Panc1 (cell line): ENCODE results near the gene PTPN2. TPM values are rescaled to one million over a fixed set of nuclear protein-coding genes. Genes with fewer than 3 reads are reported as not detected.

ENCODE experiments used
- ATAC-seq: fragments of 200-7000 bp; cut with Tn5 transposase; 2 replicates; pipeline ENCODE4 v1.9.1; 2020; ENCODE audit warnings: mild to moderate bottlenecking, moderate library complexity
- BruUV-seq: library from RNA; stranded (reverse); fragments of 400-500 nt; replicated peaks from 2 replicates; lab custom pipeline; 2021; lab: Mats Ljungman, UMichigan
- CTCF ChIA-PET: fragments of 300-600 bp; sonication (Branson Sonifier 250); formaldehyde crosslinking; loops from one replicate; lab custom pipeline; 2022; ENCODE audit warnings: antibody characterized with exemption; lab: Charles Lee
- POLR2A ChIA-PET: fragments of 300-600 bp; sonication (Branson Sonifier 250); formaldehyde crosslinking; loops from one replicate; lab custom pipeline; 2022; ENCODE audit warnings: antibody characterized with exemption; lab: Charles Lee
- DNase-seq: peaks from one replicate; pipeline ENCODE4 v3.0.0-alpha.2; 2010; ENCODE audit warnings: low read depth, low spot score
- H3K27ac ChIP-seq: 2 replicates; pipeline ENCODE4 v1.5.1; 2011; ENCODE audit warnings: mild to moderate bottlenecking, low read length, inconsistent platforms
- H3K27me3 ChIP-seq: fragments of 200-500 bp; sonication (Bioruptor generic); 2 replicates; pipeline ENCODE4 v1.6.0; 2014; ENCODE audit warnings: low read length, inconsistent platforms; ENCODE audit not compliant: control insufficient read depth, insufficient read depth
- H3K36me3 ChIP-seq: fragments of 200-500 bp; sonication (Bioruptor generic); 2 replicates; pipeline ENCODE4 v1.5.1; 2014; ENCODE audit warnings: inconsistent platforms, mild to moderate bottlenecking, low read length, moderate library complexity; ENCODE audit not compliant: control insufficient read depth, insufficient read depth
- H3K4me1 ChIP-seq: 2 replicates; pipeline ENCODE4 v1.5.1; 2011; ENCODE audit warnings: inconsistent platforms, mild to moderate bottlenecking, low read length, moderate library complexity; ENCODE audit not compliant: control insufficient read depth, insufficient read depth
- H3K4me3 ChIP-seq, 2 experiments: 2 replicates each; pipeline ENCODE4 v1.5.1; 2011 to 2012; ENCODE audit warnings: low read depth in 2 of 2, low read length in 2 of 2, mild to moderate bottlenecking in 2 of 2, inconsistent platforms in 1 of 2, moderate library complexity in 1 of 2
- H3K9me3 ChIP-seq: fragments of 200-500 bp; sonication (Bioruptor generic); 2 replicates; pipeline ENCODE4 v1.5.1; 2014; ENCODE audit warnings: low read depth, mild to moderate bottlenecking, inconsistent platforms, low read length, moderate library complexity; ENCODE audit not compliant: control insufficient read depth, insufficient read depth
- CTCF ChIP-seq: fragments of 450-650 bp; IDR thresholded peaks from 2 replicates; pipeline ENCODE4 v1.5.1; 2017; ENCODE audit warnings: mild to moderate bottlenecking
- POLR2AphosphoS5 ChIP-seq: IDR thresholded peaks from 2 replicates; pipeline ENCODE4 v1.6.1; 2012; ENCODE audit warnings: mild to moderate bottlenecking, low read depth, low read length, moderate library complexity
- REST ChIP-seq, 2 experiments: IDR thresholded peaks; 2 replicates each; pipeline ENCODE4 v1.6.1; 2011 to 2012; ENCODE audit warnings: low read depth in 2 of 2, control low read depth in 1 of 2, low read length in 1 of 2, mild to moderate bottlenecking in 1 of 2, moderate library complexity in 1 of 2; ENCODE audit not compliant: insufficient read depth in 1 of 2
- SIN3A ChIP-seq: IDR thresholded peaks from 2 replicates; pipeline ENCODE4 v1.6.1; 2012; ENCODE audit warnings: low read depth, mild to moderate bottlenecking, low read length, moderate library complexity, borderline replicate concordance; ENCODE audit not compliant: insufficient read depth
- TCF7L2 ChIP-seq: IDR thresholded peaks from 2 replicates; pipeline ENCODE4 v1.6.1; 2011; ENCODE audit warnings: mild to moderate bottlenecking, low read depth, low read length, inconsistent platforms
- in situ Hi-C: cut with HindIII; loops from 2 replicates; pipeline ENCODE4 v1.10.0; 2016; ENCODE audit warnings: low sequenced_read_pairs, low pct_unique_long_range_greater_than_20kb
- intact Hi-C: fragments of 100-400 bp; cut with micrococcal nuclease; formaldehyde crosslinking; loops from one replicate; pipeline ENCODE4 v1.10.0; 2022; ENCODE audit not compliant: unreplicated experiment
- total RNA-seq: library from RNA; stranded (reverse); gene quantifications from one replicate; pipeline ENCODE4 v1.2.1, GENCODE V29; 2021; ENCODE audit not compliant: unreplicated experiment

Gene PTPN2
- total RNA-seq, 1 experiment from 2014 or later, result 34.8 TPM

- no peak overlapping the region for H3K27ac ChIP-seq
- peaks cover 18% of the 10 kb centered on the region for H3K4me1 ChIP-seq
These were observed 43.0 kb downstream of the PTPN2 start for GRCh38 chr18:12841070-12841469.

GRCh38 chr18:12840382-12840781, 43.7 kb downstream of the PTPN2 start:
- Histone ChIP-seq H3K9me3 (no peaks in the 10 kb centered on the region), H3K36me3 (no peaks in the 10 kb centered on the region; the same call in 1 of the 2 replicates), H3K27me3 (no peaks in the 10 kb centered on the region), H3K4me1 (peaks cover 18% of the 10 kb centered on the region), H3K27ac (no peak overlapping the region), H3K4me3 (no peak overlapping the region)
- no peak for DNase-seq
- intact Hi-C loops, result no loop called here
- TF ChIP-seq SIN3A, result no peak
- TF ChIP-seq CTCF, result no peak
- TF ChIP-seq TCF7L2, result no peak
- no peak for TF ChIP-seq POLR2AphosphoS5
- no peak for TF ChIP-seq REST (IDR thresholded peaks at IDR 0.05; ENCODE audit: insufficient read depth in 1 of 2, low read depth in 2 of 2, low read length in 1 of 2)
- no peak for ATAC-seq
- ChIA-PET CTCF (no interaction called here), POLR2A (no interaction called here)
- in situ Hi-C loops, result no loop called here
- BruUV-seq, result no TSS peak

More at GRCh38 chr18:12841070-12841469, 43.0 kb downstream of the PTPN2 start:
- Histone ChIP-seq H3K9me3 (no peaks in the 10 kb centered on the region), H3K36me3 (no peaks in the 10 kb centered on the region; the same call in 1 of the 2 replicates), H3K4me3 (no peak overlapping the region), H3K27me3 (no peaks in the 10 kb centered on the region)
- ATAC-seq (no peak), DNase-seq (no peak)
- intact Hi-C loops (no loop called here), in situ Hi-C loops (no loop called here)
- BruUV-seq, result no TSS peak
- TF ChIP-seq POLR2AphosphoS5 (no peak), SIN3A (no peak), REST (IDR thresholded peaks at IDR 0.05; ENCODE audit: insufficient read depth in 1 of 2, low read depth in 2 of 2, low read length in 1 of 2) (no peak), CTCF (no peak), TCF7L2 (no peak)
- ChIA-PET CTCF (no interaction called here), POLR2A (no interaction called here)
